Measurements from ENCODE around the gene HSBP1L1. TPM values are rescaled to one million over a fixed set of nuclear protein-coding genes. Genes with fewer than 3 reads are reported as not detected.
A peak's percentile ranks its signal among the peaks of the same experiment; 100 is the strongest.

The HSBP1L1 gene
- total and polyA plus RNA-seq, 2 of the 13 experiments (the other 11 are each of a cell fraction or from before 2014, with no cell fraction given), result 22.6 to 45.1 TPM

DNA sequence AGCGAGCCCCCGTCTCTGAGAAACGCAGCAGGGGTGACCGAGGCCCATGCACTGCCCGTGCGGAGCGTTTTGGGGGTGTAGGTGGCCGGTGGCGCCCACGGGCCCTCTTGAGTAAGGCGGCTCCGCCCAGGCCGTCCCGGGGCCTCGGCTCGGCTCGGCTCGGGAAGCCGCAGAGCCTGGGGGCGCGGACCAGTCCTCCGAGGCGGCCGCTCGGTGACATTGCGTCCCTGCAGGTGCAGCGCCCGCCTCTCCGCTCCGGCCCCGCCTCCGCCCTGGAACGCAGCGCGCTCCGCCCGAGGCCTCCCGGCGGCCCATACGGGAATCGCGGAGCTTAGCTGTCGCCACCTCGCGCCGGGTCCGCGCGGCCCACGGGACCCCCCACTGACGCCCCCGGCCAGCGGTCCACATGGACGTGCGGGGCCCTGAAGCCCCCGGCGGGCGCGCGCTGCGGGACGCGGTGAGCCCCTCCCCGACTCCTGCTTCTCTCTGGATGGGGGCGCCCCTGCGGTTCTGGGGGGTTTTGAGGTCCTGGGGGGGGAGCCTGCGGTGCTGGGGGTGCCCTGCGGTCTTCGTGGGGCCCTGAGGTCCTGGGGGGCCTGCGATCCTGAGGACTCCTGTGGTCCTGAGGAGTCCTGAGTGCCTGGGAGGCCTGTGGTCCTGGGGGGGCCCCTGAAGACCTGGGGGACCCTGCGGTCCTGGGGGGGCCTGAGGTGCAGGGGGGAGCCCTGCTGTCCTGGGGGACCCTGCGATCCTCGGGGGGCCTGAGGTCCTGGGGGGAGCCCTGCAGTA is at the start of gene HSBP1L1 (continued):
- TF ChIP-seq ZNF841 (CRISPR knock-in tag; IDR thresholded peaks at IDR 0.05; ENCODE audit: borderline replicate concordance) (no peak), SMYD3 (CRISPR knock-in tag; IDR thresholded peaks at IDR 0.05) (no peak), HNF4A (CRISPR knock-in tag; IDR thresholded peaks at IDR 0.05) (no peak), HCFC1 (IDR thresholded peaks at IDR 0.05; ENCODE audit: low read depth, low read length) (no peak), MED13 (CRISPR knock-in tag; IDR thresholded peaks at IDR 0.05) (no peak; the same call in 1 of the 2 replicates), ZKSCAN1 (IDR thresholded peaks at IDR 0.05; ENCODE audit: low read length) (no peak), NFYB (CRISPR knock-in tag; IDR thresholded peaks at IDR 0.05) (no peak), EHMT2 (IDR thresholded peaks at IDR 0.05; ENCODE audit: borderline replicate concordance, low read depth, low read length) (no peak), MIER2 (CRISPR knock-in tag; IDR thresholded peaks at IDR 0.05) (no peak), ZNF792 (CRISPR knock-in tag; IDR thresholded peaks at IDR 0.05) (no peak), ZNF678 (CRISPR knock-in tag; IDR thresholded peaks at IDR 0.05) (peak; percentile 35; the same call in 1 of the 2 replicates), GPN1 (CRISPR knock-in tag; IDR thresholded peaks at IDR 0.05; ENCODE audit: borderline replicate concordance) (no peak), ZBTB38 (CRISPR knock-in tag; IDR thresholded peaks at IDR 0.05) (peak; percentile 19; the same call in 1 of the 2 replicates), ELF4 (CRISPR knock-in tag; IDR thresholded peaks at IDR 0.05; ENCODE audit: borderline replicate concordance) (no peak), ZMYM2 (CRISPR knock-in tag; IDR thresholded peaks at IDR 0.05) (no peak)
- TF ChIP-seq, protein P1, sequence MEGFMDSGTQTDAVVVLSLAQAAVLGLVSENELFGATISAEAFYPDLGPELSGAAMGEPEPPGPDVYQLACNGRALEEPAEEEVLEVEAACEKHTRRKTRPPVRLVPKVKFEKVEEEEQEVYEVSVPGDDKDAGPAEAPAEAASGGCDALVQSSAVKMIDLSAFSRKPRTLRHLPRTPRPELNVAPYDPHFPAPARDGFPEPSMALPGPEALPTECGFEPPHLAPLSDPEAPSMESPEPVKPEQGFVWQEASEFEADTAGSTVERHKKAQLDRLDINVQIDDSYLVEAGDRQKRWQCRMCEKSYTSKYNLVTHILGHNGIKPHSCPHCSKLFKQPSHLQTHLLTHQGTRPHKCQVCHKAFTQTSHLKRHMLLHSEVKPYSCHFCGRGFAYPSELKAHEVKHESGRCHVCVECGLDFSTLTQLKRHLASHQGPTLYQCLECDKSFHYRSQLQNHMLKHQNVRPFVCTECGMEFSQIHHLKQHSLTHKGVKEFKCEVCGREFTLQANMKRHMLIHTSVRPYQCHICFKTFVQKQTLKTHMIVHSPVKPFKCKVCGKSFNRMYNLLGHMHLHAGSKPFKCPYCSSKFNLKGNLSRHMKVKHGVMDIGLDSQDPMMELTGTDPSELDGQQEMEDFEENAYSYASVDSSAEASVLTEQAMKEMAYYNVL (CRISPR knock-in tag; IDR thresholded peaks at IDR 0.05; ENCODE audit: borderline replicate concordance), result no peak
- TF ChIP-seq, protein P2, sequence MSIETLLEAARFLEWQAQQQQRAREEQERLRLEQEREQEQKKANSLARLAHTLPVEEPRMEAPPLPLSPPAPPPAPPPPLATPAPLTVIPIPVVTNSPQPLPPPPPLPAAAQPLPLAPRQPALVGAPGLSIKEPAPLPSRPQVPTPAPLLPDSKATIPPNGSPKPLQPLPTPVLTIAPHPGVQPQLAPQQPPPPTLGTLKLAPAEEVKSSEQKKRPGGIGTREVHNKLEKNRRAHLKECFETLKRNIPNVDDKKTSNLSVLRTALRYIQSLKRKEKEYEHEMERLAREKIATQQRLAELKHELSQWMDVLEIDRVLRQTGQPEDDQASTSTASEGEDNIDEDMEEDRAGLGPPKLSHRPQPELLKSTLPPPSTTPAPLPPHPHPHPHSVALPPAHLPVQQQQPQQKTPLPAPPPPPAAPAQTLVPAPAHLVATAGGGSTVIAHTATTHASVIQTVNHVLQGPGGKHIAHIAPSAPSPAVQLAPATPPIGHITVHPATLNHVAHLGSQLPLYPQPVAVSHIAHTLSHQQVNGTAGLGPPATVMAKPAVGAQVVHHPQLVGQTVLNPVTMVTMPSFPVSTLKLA (IDR thresholded peaks at IDR 0.05), result no peak
- TF ChIP-seq, protein P3, sequence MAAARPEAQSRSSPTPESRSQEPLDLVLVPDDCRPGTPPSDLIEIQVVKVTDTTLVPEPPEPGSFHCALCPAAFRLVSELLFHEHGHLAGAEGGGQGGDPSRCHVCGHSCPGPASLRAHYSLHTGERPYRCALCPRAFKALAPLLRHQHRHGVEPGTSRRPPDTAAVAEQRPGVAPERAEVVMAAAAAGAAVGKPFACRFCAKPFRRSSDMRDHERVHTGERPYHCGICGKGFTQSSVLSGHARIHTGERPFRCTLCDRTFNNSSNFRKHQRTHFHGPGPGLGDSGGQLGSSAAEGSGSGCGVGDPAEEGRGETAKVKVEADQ (CRISPR knock-in tag; IDR thresholded peaks at IDR 0.05; ENCODE audit: borderline replicate concordance), result peak; percentile 82; the same call in 1 of the 2 replicates
- TF ChIP-seq, protein P4, sequence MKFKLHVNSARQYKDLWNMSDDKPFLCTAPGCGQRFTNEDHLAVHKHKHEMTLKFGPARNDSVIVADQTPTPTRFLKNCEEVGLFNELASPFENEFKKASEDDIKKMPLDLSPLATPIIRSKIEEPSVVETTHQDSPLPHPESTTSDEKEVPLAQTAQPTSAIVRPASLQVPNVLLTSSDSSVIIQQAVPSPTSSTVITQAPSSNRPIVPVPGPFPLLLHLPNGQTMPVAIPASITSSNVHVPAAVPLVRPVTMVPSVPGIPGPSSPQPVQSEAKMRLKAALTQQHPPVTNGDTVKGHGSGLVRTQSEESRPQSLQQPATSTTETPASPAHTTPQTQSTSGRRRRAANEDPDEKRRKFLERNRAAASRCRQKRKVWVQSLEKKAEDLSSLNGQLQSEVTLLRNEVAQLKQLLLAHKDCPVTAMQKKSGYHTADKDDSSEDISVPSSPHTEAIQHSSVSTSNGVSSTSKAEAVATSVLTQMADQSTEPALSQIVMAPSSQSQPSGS (CRISPR knock-in tag; IDR thresholded peaks at IDR 0.05), result 0 out of 2 replicates have a peak, but pooled peaks have one; percentile 31
- TF ChIP-seq, protein P5, sequence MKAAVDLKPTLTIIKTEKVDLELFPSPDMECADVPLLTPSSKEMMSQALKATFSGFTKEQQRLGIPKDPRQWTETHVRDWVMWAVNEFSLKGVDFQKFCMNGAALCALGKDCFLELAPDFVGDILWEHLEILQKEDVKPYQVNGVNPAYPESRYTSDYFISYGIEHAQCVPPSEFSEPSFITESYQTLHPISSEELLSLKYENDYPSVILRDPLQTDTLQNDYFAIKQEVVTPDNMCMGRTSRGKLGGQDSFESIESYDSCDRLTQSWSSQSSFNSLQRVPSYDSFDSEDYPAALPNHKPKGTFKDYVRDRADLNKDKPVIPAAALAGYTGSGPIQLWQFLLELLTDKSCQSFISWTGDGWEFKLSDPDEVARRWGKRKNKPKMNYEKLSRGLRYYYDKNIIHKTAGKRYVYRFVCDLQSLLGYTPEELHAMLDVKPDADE (CRISPR knock-in tag; IDR thresholded peaks at IDR 0.05), result 0 out of 2 replicates have a peak, but pooled peaks have one; percentile 63
- TF ChIP-seq, protein P6, sequence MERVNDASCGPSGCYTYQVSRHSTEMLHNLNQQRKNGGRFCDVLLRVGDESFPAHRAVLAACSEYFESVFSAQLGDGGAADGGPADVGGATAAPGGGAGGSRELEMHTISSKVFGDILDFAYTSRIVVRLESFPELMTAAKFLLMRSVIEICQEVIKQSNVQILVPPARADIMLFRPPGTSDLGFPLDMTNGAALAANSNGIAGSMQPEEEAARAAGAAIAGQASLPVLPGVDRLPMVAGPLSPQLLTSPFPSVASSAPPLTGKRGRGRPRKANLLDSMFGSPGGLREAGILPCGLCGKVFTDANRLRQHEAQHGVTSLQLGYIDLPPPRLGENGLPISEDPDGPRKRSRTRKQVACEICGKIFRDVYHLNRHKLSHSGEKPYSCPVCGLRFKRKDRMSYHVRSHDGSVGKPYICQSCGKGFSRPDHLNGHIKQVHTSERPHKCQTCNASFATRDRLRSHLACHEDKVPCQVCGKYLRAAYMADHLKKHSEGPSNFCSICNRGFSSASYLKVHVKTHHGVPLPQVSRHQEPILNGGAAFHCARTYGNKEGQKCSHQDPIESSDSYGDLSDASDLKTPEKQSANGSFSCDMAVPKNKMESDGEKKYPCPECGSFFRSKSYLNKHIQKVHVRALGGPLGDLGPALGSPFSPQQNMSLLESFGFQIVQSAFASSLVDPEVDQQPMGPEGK (CRISPR knock-in tag; IDR thresholded peaks at IDR 0.05), result no peak

Measured in HepG2 (cell line).